K562 (cell line): ENCODE data around the gene ARNT2. TPM values are rescaled to one million over a fixed set of nuclear protein-coding genes. Genes with fewer than 3 reads are reported as not detected.

Source experiments
- ATAC-seq: fragments of 200-7000 bp; cut with Tn5 transposase; 3 replicates; pipeline ENCODE4 v1.9.1; 2020; ENCODE audit warnings: moderate library complexity
- BruUV-seq: library from RNA; stranded (reverse); fragments of 400-500 nt; replicated peaks from 2 replicates; lab custom pipeline; 2021; lab: Mats Ljungman, UMichigan
- CTCF ChIA-PET: fragments of 300-600 bp; formaldehyde crosslinking; extraction: SDS; loops from one replicate; lab custom pipeline; 2021; ENCODE audit warnings: low intra/inter-chr PET ratio; lab: Yijun Ruan, JAX
- POLR2A ChIA-PET: fragments of 300-600, 350-650 bp; sonication (Branson Sonifier 250); formaldehyde crosslinking; extraction: SDS; loops from one replicate; lab custom pipeline; 2021; ENCODE audit warnings: antibody characterized with exemption, inconsistent platforms; lab: Yijun Ruan, JAX
- DNase-seq, 4 experiments: peaks; one replicate each; pipeline versions ENCODE4 v3.0.0 to v3.0.0-alpha.2; 2011 to 2018; ENCODE audit warnings: low spot score in 3 of 4, mixed read lengths in 3 of 4; ENCODE audit errors: extremely low read depth in 1 of 4
- FAIRE-seq: peaks from 2 replicates; lab custom pipeline; 2011; peaks lifted over from hg19 to GRCh38; lab: Jason Lieb, UNC
- H2AFZ ChIP-seq: 2 replicates; pipeline ENCODE4 v1.6.0; 2011; ENCODE audit warnings: low read depth, low read length, control low read depth, inconsistent platforms
- H3K27ac ChIP-seq: fragments of 200-600 bp; 3 replicates; pipeline ENCODE4 v1.8.0; 2011; ENCODE audit warnings: low read depth, mild to moderate bottlenecking, control low read depth, inconsistent platforms, low read length, moderate library complexity, mixed read lengths; ENCODE audit errors: extremely low read depth
- H3K27me3 ChIP-seq, 2 experiments: fragments of 300-600 bp in 1 of 2; 2 replicates in 1 of 2; 3 replicates in 1 of 2; pipeline versions ENCODE4 v1.6.0 to v1.8.0; 2011; ENCODE audit warnings: inconsistent platforms in 2 of 2, low read length in 2 of 2, mild to moderate bottlenecking in 1 of 2, mixed read lengths in 1 of 2, moderate library complexity in 1 of 2; ENCODE audit not compliant: control insufficient read depth in 2 of 2, insufficient read depth in 2 of 2
- H3K36me3 ChIP-seq: fragments of 300-600 bp; 3 replicates; pipeline ENCODE4 v1.8.0; 2011; ENCODE audit warnings: mild to moderate bottlenecking, low read length, inconsistent platforms; ENCODE audit not compliant: control insufficient read depth, insufficient read depth
- H3K4me1 ChIP-seq, 2 experiments: fragments of 200-600 bp in 1 of 2; replicated peaks in 1 of 2; 2 replicates in 1 of 2; 3 replicates in 1 of 2; pipeline versions ENCODE4 v1.5.1 to v1.8.0; 2011; ENCODE audit warnings: inconsistent platforms in 2 of 2, low read length in 2 of 2, mild to moderate bottlenecking in 1 of 2, mixed read lengths in 1 of 2, moderate library complexity in 1 of 2; ENCODE audit not compliant: control insufficient read depth in 2 of 2, insufficient read depth in 2 of 2
- H3K4me2 ChIP-seq: 2 replicates; pipeline ENCODE4 v1.6.1; 2011; ENCODE audit warnings: low read length, control low read depth, inconsistent platforms, mixed read lengths; ENCODE audit not compliant: insufficient read depth
- H3K4me3 ChIP-seq: fragments of 200-600 bp; sonication (generic), shearing (Covaris generic); 2 replicates; pipeline ENCODE4 v1.5.1; 2016; ENCODE audit warnings: control low read depth, inconsistent platforms
- H3K79me2 ChIP-seq: fragments of 200-600 bp; 3 replicates; pipeline ENCODE4 v1.8.0; 2011; ENCODE audit warnings: low read length, inconsistent platforms; ENCODE audit not compliant: control insufficient read depth, insufficient read depth
- H3K9ac ChIP-seq, 2 experiments: 2 replicates each; pipeline versions ENCODE4 v1.6.0 to v1.6.1; 2011; ENCODE audit warnings: low read depth in 2 of 2, low read length in 2 of 2, control low read depth in 1 of 2, inconsistent platforms in 1 of 2, mild to moderate bottlenecking in 1 of 2, mixed read lengths in 1 of 2; ENCODE audit not compliant: insufficient read depth in 1 of 2
- H3K9me1 ChIP-seq: one replicate; pipeline ENCODE4 v1.6.0; 2011; ENCODE audit warnings: inconsistent platforms, mild to moderate bottlenecking, low read length, moderate library complexity; ENCODE audit not compliant: control insufficient read depth, insufficient read depth
- H3K9me3 ChIP-seq: replicated peaks from 2 replicates; pipeline ENCODE4 v1.5.1; 2011; ENCODE audit warnings: low read depth, low read length, inconsistent platforms; ENCODE audit not compliant: control insufficient read depth, insufficient read depth
- H4K20me1 ChIP-seq: replicated peaks from 2 replicates; pipeline ENCODE4 v1.6.1; 2011; ENCODE audit warnings: low read length, inconsistent platforms, mixed read lengths; ENCODE audit not compliant: control insufficient read depth, insufficient read depth
- ASH1L ChIP-seq: fragments of 450-650 bp; IDR thresholded peaks from 2 replicates; pipeline ENCODE4 v1.6.1; 2018; ENCODE audit warnings: borderline replicate concordance, mild to moderate bottlenecking, low read depth; ENCODE audit not compliant: partially characterized antibody
- CBFB ChIP-seq: sonication (generic); formaldehyde crosslinking; IDR thresholded peaks from 2 replicates; pipeline ENCODE4 v1.4.0; 2020; ENCODE audit warnings: mild to moderate bottlenecking, missing genetic modification reagents
- CHD2 ChIP-seq: IDR thresholded peaks from 2 replicates; pipeline ENCODE4 v1.6.1; 2011; ENCODE audit warnings: low read depth, low read length
- DIDO1 ChIP-seq: fragments of 450-650 bp; IDR thresholded peaks from 2 replicates; pipeline ENCODE4 v1.6.1; 2016; ENCODE audit warnings: low read depth, missing biosample characterization, missing genetic modification characterization
- MCM5 ChIP-seq: fragments of 450-650 bp; IDR thresholded peaks from 2 replicates; pipeline ENCODE4 v1.6.1; 2016; ENCODE audit warnings: low read depth
- MXD1 ChIP-seq: fragments of 250-450 bp; sonication (Bioruptor Pico); IDR thresholded peaks from 2 replicates; pipeline ENCODE4 v1.8.0; 2021; ENCODE audit warnings: borderline replicate concordance, mild to moderate bottlenecking, moderate library complexity; ENCODE audit not compliant: poor library complexity, severe bottlenecking
- PHTF2 ChIP-seq: fragments of 250-450 bp; sonication (Bioruptor Pico); IDR thresholded peaks from 2 replicates; pipeline ENCODE4 v1.5.0; 2021; ENCODE audit warnings: mild to moderate bottlenecking
- POLR2AphosphoS2 ChIP-seq: IDR thresholded peaks from 2 replicates; pipeline ENCODE4 v1.6.1; 2012; ENCODE audit warnings: low read length, improper control_type of control experiment
- PREB ChIP-seq: sonication (generic); formaldehyde crosslinking; IDR thresholded peaks from 2 replicates; pipeline ENCODE4 v1.8.1; 2023; ENCODE audit warnings: mild to moderate bottlenecking, missing genetic modification reagents
- ZBTB5 ChIP-seq: fragments of 450-650 bp; IDR thresholded peaks from 2 replicates; pipeline ENCODE4 v1.6.1; 2017; ENCODE audit warnings: antibody characterized with exemption
- ZBTB7A ChIP-seq: IDR thresholded peaks from 2 replicates; pipeline ENCODE4 v1.6.1; 2011; ENCODE audit warnings: low read depth, mild to moderate bottlenecking, low read length, moderate library complexity, borderline replicate concordance; ENCODE audit not compliant: control insufficient read depth
- ZNF165 ChIP-seq: fragments of 250-450 bp; sonication (Bioruptor Pico); IDR thresholded peaks from 2 replicates; pipeline ENCODE4 v1.4.0; 2020; ENCODE audit warnings: borderline replicate concordance
- ZNF184 ChIP-seq: sonication (generic); formaldehyde crosslinking; IDR thresholded peaks from 2 replicates; pipeline ENCODE4 v1.5.0; 2020; ENCODE audit warnings: missing genetic modification reagents
- ZNF518B ChIP-seq: fragments of 250-450 bp; sonication (Bioruptor Pico); IDR thresholded peaks from 2 replicates; pipeline ENCODE4 v1.5.0; 2021; ENCODE audit warnings: mild to moderate bottlenecking, moderate library complexity
- ZNF778 ChIP-seq: fragments of 450-650 bp; formaldehyde crosslinking; IDR thresholded peaks from 2 replicates; pipeline ENCODE4 v1.4.0; 2020; ENCODE audit warnings: mild to moderate bottlenecking, moderate library complexity
- WGBS: fragments of 100-300 bp; shearing (Covaris generic); methylation state at CpG from one replicate; pipeline ENCODE4 v1.1.6; 2016; ENCODE audit warnings: low coverage, mixed read lengths; ENCODE audit not compliant: insufficient coverage; ENCODE audit errors: missing lambda C conversion rate; 5-methylcytosine and 5-hydroxymethylcytosine counted together
- in situ Hi-C: fragments of 300-500 bp; cut with MboI; formaldehyde crosslinking; loops from 4 replicates; pipeline ENCODE4 v1.15.0; 2018; ENCODE audit warnings: inconsistent platforms, mixed read lengths
- intact Hi-C: fragments of 100-400 bp; cut with micrococcal nuclease; formaldehyde crosslinking; loops from 2 replicates; pipeline ENCODE4 v1.14.2; 2022
- polyA plus RNA-seq, 8 experiments: library from polyadenylated mRNA; depleted of rRNA in 4 of 8; stranded (reverse) in 5 of 8; unstranded in 3 of 8; fragments of >200 nt; fragmentation: Nextera tagmentation in 2 of 8; fragmentation: Illumina TruSeq in 1 of 8; extraction: Ambion mirVana in 2 of 8; extraction: Trizol in 1 of 8; gene quantifications; 2 replicates each; pipeline versions ENCODE4 v1.2.1 to v1.2.3, GENCODE V29; 2011 to 2014; ENCODE audit warnings: inconsistent platforms in 1 of 8, missing spikeins in 1 of 8
- total RNA-seq, 7 experiments: library from RNA; depleted of rRNA in 6 of 7; stranded (reverse); fragments of >200 nt in 6 of 7; fragmentation: Illumina TruSeq in 2 of 7; extraction: Trizol in 2 of 7; gene quantifications; 2 replicates each; pipeline versions ENCODE4 v1.2.1 to v1.2.3, GENCODE V29; 2011 to 2021; ENCODE audit warnings: low replicate concordance in 1 of 7

Gene ARNT2
- total and polyA plus RNA-seq, 9 of the 15 experiments (the other 6 are each of a cell fraction or from before 2014, with no cell fraction given): 0.01 TPM; not detected in 8

- Histone ChIP-seq H3K36me3 (no peaks in the 10 kb centered on the region), H2AFZ (no peak overlapping the region), H3K9me3 (no peaks in the 10 kb centered on the region), H4K20me1 (no peaks in the 10 kb centered on the region), H3K27ac (no peak overlapping the region), H3K79me2 (no peaks in the 10 kb centered on the region), H3K9ac (no peak overlapping the region), H3K27me3 (peaks cover 0 to 5% of the 10 kb centered on the region in 2 experiments; a peak in 2 of 5 replicates), H3K4me3 (no peak overlapping the region), H3K4me2 (no peak overlapping the region), H3K4me1 (no peaks in the 10 kb centered on the region), H3K9me1 (no peaks in the 10 kb centered on the region)
- no peak for TF ChIP-seq CBFB (CRISPR knock-in tag)
- TF ChIP-seq CHD2: no peak
- TF ChIP-seq ZNF778 (CRISPR knock-in tag): no peak
- no peak for TF ChIP-seq ZNF184 (CRISPR knock-in tag)
- TF ChIP-seq DIDO1 (tag): no peak
- no peak for TF ChIP-seq ASH1L
- no peak for TF ChIP-seq ZNF165 (CRISPR knock-in tag)
- no peak for TF ChIP-seq POLR2AphosphoS2
- TF ChIP-seq PHTF2 (CRISPR knock-in tag): no peak
- TF ChIP-seq ZNF518B (CRISPR knock-in tag): no peak
- no peak for TF ChIP-seq MCM5
- no peak for TF ChIP-seq MXD1 (CRISPR knock-in tag)
- TF ChIP-seq PREB (CRISPR knock-in tag): no peak
- TF ChIP-seq ZBTB7A: no peak
- no peak for TF ChIP-seq ZBTB5
- no peak for FAIRE-seq
- no peak for ATAC-seq
- ChIA-PET POLR2A (no interaction called here), CTCF (no interaction called here)
- intact Hi-C loops (no loop called here), in situ Hi-C loops (no loop called here)
- 4% methylated on average over 5 of the region's 5 CpGs for WGBS
- no TSS peak for BruUV-seq
- DNase-seq: no peak
Measured at GRCh38 chr15:80527961-80528360, 123.8 kb downstream of the ARNT2 start.
